GM23248 (cell line): ENCODE data around the gene MAN1C1. TPM values are rescaled to one million over a fixed set of nuclear protein-coding genes. Genes with fewer than 3 reads are reported as not detected.

Experiments used
- DNase-seq: peaks from one replicate; pipeline ENCODE4 v3.0.0-alpha.2; 2015
- H2AFZ ChIP-seq: fragments of 200-600 bp; sonication (generic); 2 replicates; pipeline ENCODE4 v1.6.1; 2016; ENCODE audit warnings: antibody characterized with exemption
- H3F3A ChIP-seq: fragments of 200-600 bp; sonication (generic); 2 replicates; pipeline ENCODE4 v1.6.1; 2016; ENCODE audit warnings: mild to moderate bottlenecking, antibody characterized with exemption, mixed run types; ENCODE audit not compliant: insufficient read depth
- H3K27ac ChIP-seq: fragments of 200-600 bp; sonication (generic); 2 replicates; pipeline ENCODE4 v1.5.1; 2016; ENCODE audit warnings: mild to moderate bottlenecking
- H3K27me3 ChIP-seq: fragments of 200-600 bp; sonication (generic); replicated peaks from 2 replicates; pipeline ENCODE4 v1.6.1; 2016; ENCODE audit warnings: mild to moderate bottlenecking; ENCODE audit not compliant: insufficient read depth
- H3K36me3 ChIP-seq: fragments of 200-600 bp; sonication (generic); 2 replicates; pipeline ENCODE4 v1.6.1; 2016; ENCODE audit warnings: low read depth, mild to moderate bottlenecking
- H3K4me1 ChIP-seq: fragments of 200-600 bp; sonication (generic); 2 replicates; pipeline ENCODE4 v1.6.1; 2016; ENCODE audit warnings: mild to moderate bottlenecking; ENCODE audit not compliant: insufficient read depth
- H3K4me2 ChIP-seq: fragments of 200-600 bp; sonication (generic); one replicate; pipeline ENCODE4 v1.6.1; 2016; ENCODE audit warnings: mild to moderate bottlenecking; ENCODE audit not compliant: unreplicated experiment
- H3K4me3 ChIP-seq: fragments of 200-600 bp; sonication (generic); 2 replicates; pipeline ENCODE4 v1.5.1; 2016; ENCODE audit warnings: mild to moderate bottlenecking
- H3K79me2 ChIP-seq: fragments of 200-600 bp; sonication (generic); 2 replicates; pipeline ENCODE4 v1.6.1; 2016; ENCODE audit warnings: mild to moderate bottlenecking; ENCODE audit not compliant: insufficient read depth
- H3K9ac ChIP-seq: fragments of 200-600 bp; sonication (generic); 2 replicates; pipeline ENCODE4 v1.6.1; 2016; ENCODE audit warnings: mild to moderate bottlenecking
- H3K9me2 ChIP-seq: fragments of 200-600 bp; sonication (generic); 2 replicates; pipeline ENCODE4 v1.6.1; 2016; ENCODE audit warnings: mixed run types, mild to moderate bottlenecking, moderate library complexity; ENCODE audit not compliant: insufficient read depth
- H3K9me3 ChIP-seq: fragments of 200-600 bp; sonication (generic); one replicate; pipeline ENCODE4 v1.6.1; 2017; ENCODE audit warnings: low read depth
- H4K20me1 ChIP-seq: fragments of 200-600 bp; sonication (generic); 2 replicates; pipeline ENCODE4 v1.6.0; 2016; ENCODE audit not compliant: insufficient read depth
- EZH2 ChIP-seq: fragments of 200-600 bp; sonication (generic); IDR thresholded peaks from 2 replicates; pipeline ENCODE4 v1.6.1; 2018; ENCODE audit warnings: antibody characterized with exemption, mild to moderate bottlenecking; ENCODE audit not compliant: insufficient read depth, poor library complexity, severe bottlenecking
- EZH2phosphoT487 ChIP-seq: fragments of 200-600 bp; sonication (generic); IDR thresholded peaks from 2 replicates; pipeline ENCODE4 v1.6.1; 2018; ENCODE audit warnings: antibody characterized with exemption, moderate library complexity, mild to moderate bottlenecking, low read depth; ENCODE audit not compliant: insufficient read depth
- WGBS, 2 experiments: methylation state at CpG; one replicate each; pipeline ENCODE4 v1.1.6; 2015 to 2017; ENCODE audit warnings: low lambda C conversion rate in 2 of 2, low coverage in 1 of 2; ENCODE audit errors: missing lambda C conversion rate in 2 of 2; 5-methylcytosine and 5-hydroxymethylcytosine counted together
- in situ Hi-C: fragments of 300-500 bp; cut with MboI; formaldehyde crosslinking; loops from 2 replicates; pipeline ENCODE4 v1.15.0; 2020
- polyA plus RNA-seq: library from polyadenylated mRNA; unstranded; fragments of >200 nt; fragmentation: Nextera tagmentation; extraction: Ambion mirVana; gene quantifications from 2 replicates; pipeline ENCODE4 v1.2.1, GENCODE V29; 2016
- total RNA-seq: library from RNA; depleted of rRNA; stranded (reverse); fragments of >200 nt; shearing (Covaris generic); gene quantifications from 2 replicates; pipeline ENCODE4 v1.2.3, GENCODE V29; 2014

The MAN1C1 gene
- total and polyA plus RNA-seq, 2 experiments from 2014 or later = 0.29 to 1.1 TPM

- whole genome bisulfite sequencing, 2 experiments = 74 to 75% methylated on average over 5 of the region's 5 CpGs
- no peak overlapping the region for H3K4me2 ChIP-seq
- H4K20me1 ChIP-seq = no peaks in the 10 kb centered on the region
Observed at GRCh38 chr1:25787760-25788166, 171.2 kb downstream of the MAN1C1 start.

GRCh38 chr1:25790472-25790871 is 173.9 kb downstream of the MAN1C1 start:
- Histone ChIP-seq H3K36me3 (no peaks in the 10 kb centered on the region), H3K4me1 (peaks cover 4% of the 10 kb centered on the region; the same call in 1 of the 2 replicates), H3K9ac (no peak overlapping the region), H3K27me3 (no peaks in the 10 kb centered on the region), H3K27ac (no peak overlapping the region), H3K9me2 (no peaks in the 10 kb centered on the region), H3K9me3 (no peaks in the 10 kb centered on the region), H3K79me2 (no peaks in the 10 kb centered on the region), H3F3A (peaks cover 5% of the 10 kb centered on the region; the same call in 1 of the 2 replicates), H4K20me1 (no peaks in the 10 kb centered on the region), H3K4me3 (no peak overlapping the region), H2AFZ (no peak overlapping the region), H3K4me2 (no peak overlapping the region)
- in situ Hi-C loops = loop anchor here (10.0 kb wide), 1 partner anchor 176 kb away; the partner anchor contains the start of gene MAN1C1
- WGBS, 2 experiments = 70 to 78% methylated on average over 6 of the region's 6 CpGs
- DNase-seq = no peak
- no peak for TF ChIP-seq EZH2
- no peak for TF ChIP-seq EZH2phosphoT487

More at GRCh38 chr1:25787760-25788166, 171.2 kb downstream of the MAN1C1 start:
- in situ Hi-C loops = no loop called here
- no peak for DNase-seq
- no peak for TF ChIP-seq EZH2
- TF ChIP-seq EZH2phosphoT487 = no peak
- Histone ChIP-seq H3K4me1 (no peaks in the 10 kb centered on the region), H3K27ac (no peak overlapping the region), H3K9ac (no peak overlapping the region), H3K4me3 (no peak overlapping the region), H3K9me2 (no peaks in the 10 kb centered on the region), H3K27me3 (no peaks in the 10 kb centered on the region), H2AFZ (no peak overlapping the region), H3K9me3 (no peaks in the 10 kb centered on the region), H3F3A (no peaks in the 10 kb centered on the region; the same call in 1 of the 2 replicates), H3K79me2 (no peaks in the 10 kb centered on the region), H3K36me3 (no peaks in the 10 kb centered on the region)

- H3K27ac ChIP-seq = no peak overlapping the region
- in situ Hi-C loops = loop anchor here (10.0 kb wide), 1 partner anchor 177 kb away; the partner anchor contains the start of gene MAN1C1
- H3K27me3 ChIP-seq = no peaks in the 10 kb centered on the region
- H3K9me2 ChIP-seq = no peaks in the 10 kb centered on the region
- H3F3A ChIP-seq = 0 out of 2 replicates have a peak, but pooled peaks cover 8% of the 10 kb centered on the region
- no peak overlapping the region for H2AFZ ChIP-seq
- H4K20me1 ChIP-seq = no peaks in the 10 kb centered on the region
- H3K4me1 ChIP-seq = peaks cover 6% of the 10 kb centered on the region; the same call in 1 of the 2 replicates
- no peaks in the 10 kb centered on the region for H3K79me2 ChIP-seq
- no peak overlapping the region for H3K9ac ChIP-seq
- DNase-seq = no peak
- H3K4me3 ChIP-seq = no peak overlapping the region
- no peaks in the 10 kb centered on the region for H3K36me3 ChIP-seq
- 46 to 47% methylated on average over 4 of the region's 4 CpGs for WGBS, 2 experiments
- H3K9me3 ChIP-seq = no peaks in the 10 kb centered on the region
- no peak overlapping the region for H3K4me2 ChIP-seq
- TF ChIP-seq EZH2phosphoT487 = no peak
- no peak for TF ChIP-seq EZH2
Observed at GRCh38 chr1:25792115-25792514, 175.5 kb downstream of the MAN1C1 start.

GRCh38 chr1:25793585-25794170 is 177.1 kb downstream of the MAN1C1 start:
- in situ Hi-C loops = loop anchor here (10.0 kb wide), 1 partner anchor 179 kb away; the partner anchor contains the start of gene MAN1C1
- H3K4me1 ChIP-seq = peaks cover 6% of the 10 kb centered on the region; the same call in 1 of the 2 replicates
- 60 to 62% methylated on average over 7 of the region's 7 CpGs for WGBS, 2 experiments
- H3K9me2 ChIP-seq = no peaks in the 10 kb centered on the region
- no peaks in the 10 kb centered on the region for H3K36me3 ChIP-seq
- H4K20me1 ChIP-seq = no peaks in the 10 kb centered on the region
- no peaks in the 10 kb centered on the region for H3K9me3 ChIP-seq
- H3K4me2 ChIP-seq = no peak overlapping the region
- H3K27me3 ChIP-seq = no peaks in the 10 kb centered on the region
- 0 out of 2 replicates have a peak, but pooled peaks cover 8% of the 10 kb centered on the region for H3F3A ChIP-seq
- no peak for TF ChIP-seq EZH2phosphoT487
- no peak for TF ChIP-seq EZH2
- no peak overlapping the region for H3K9ac ChIP-seq
- no peak overlapping the region for H2AFZ ChIP-seq
- peak overlapping the region; percentile 29; the same call in 1 of the 2 replicates for H3K27ac ChIP-seq
- H3K4me3 ChIP-seq = no peak overlapping the region
- peak; percentile 47 for DNase-seq
- no peaks in the 10 kb centered on the region for H3K79me2 ChIP-seq
